CD4-positive, alpha-beta T cell (primary cell): Measurements from ENCODE around the gene FUBP1. TPM values are rescaled to one million over a fixed set of nuclear protein-coding genes. Genes with fewer than 3 reads are reported as not detected.

Experiments used
- ATAC-seq: fragments of 200-7000 bp; cut with Tn5 transposase; one replicate; pipeline ENCODE4 v1.10.0; 2022; ENCODE audit warnings: mild to moderate bottlenecking; ENCODE audit not compliant: poor library complexity
- CTCF ChIA-PET: fragments of 350-600 bp; sonication (Branson Sonifier 250); formaldehyde crosslinking; loops from one replicate; lab custom pipeline; 2021; ENCODE audit warnings: antibody characterized with exemption, inconsistent platforms; lab: Charles Lee
- POLR2A ChIA-PET: fragments of 350-600 bp; sonication (Branson Sonifier 250); formaldehyde crosslinking; loops from one replicate; lab custom pipeline; 2021; ENCODE audit warnings: antibody characterized with exemption, inconsistent platforms; lab: Charles Lee
- DNase-seq, 14 experiments: peaks; one replicate each; pipeline ENCODE4 v3.0.0-alpha.2; 2013 to 2020; ENCODE audit warnings: mixed read lengths in 2 of 14
- H3K27ac ChIP-seq, 2 donors: one replicate each; pipeline versions ENCODE4 v1.5.1 to v1.7.0; 2013; ENCODE audit warnings: low read length in 2 of 2, low read depth in 1 of 2, mild to moderate bottlenecking in 1 of 2
- H3K27me3 ChIP-seq, 2 experiments: 1 replicate in 1 of 2; 2 replicates in 1 of 2; pipeline versions ENCODE4 v1.6.1 to v1.7.0; 2013; ENCODE audit warnings: low read length in 2 of 2, control low read depth in 1 of 2, mild to moderate bottlenecking in 1 of 2, moderate library complexity in 1 of 2; ENCODE audit not compliant: insufficient read depth in 2 of 2, control insufficient read depth in 1 of 2
- H3K36me3 ChIP-seq: one replicate; pipeline ENCODE4 v1.6.1; 2013; ENCODE audit warnings: low read length, control low read depth; ENCODE audit not compliant: insufficient read depth
- H3K4me1 ChIP-seq: one replicate; pipeline ENCODE4 v1.6.1; 2013; ENCODE audit warnings: low read length, control low read depth; ENCODE audit not compliant: insufficient read depth
- H3K4me3 ChIP-seq: one replicate; pipeline ENCODE4 v1.5.1; 2013; ENCODE audit warnings: mild to moderate bottlenecking, low read length, moderate library complexity
- H3K9me3 ChIP-seq, 2 experiments: 1 replicate in 1 of 2; 2 replicates in 1 of 2; pipeline versions ENCODE4 v1.6.1 to v1.7.0; 2013; ENCODE audit warnings: low read length in 2 of 2, mild to moderate bottlenecking in 2 of 2, control low read depth in 1 of 2, moderate library complexity in 1 of 2; ENCODE audit not compliant: control insufficient read depth in 1 of 2, insufficient read depth in 1 of 2
- H3K27ac Mint-ChIP-seq: one replicate; pipeline ENCODE4 v1.8.0; 2020; ENCODE audit warnings: mixed read lengths
- H3K27me3 Mint-ChIP-seq: one replicate; pipeline ENCODE4 v1.8.0; 2021; ENCODE audit warnings: mixed read lengths
- H3K36me3 Mint-ChIP-seq: one replicate; pipeline ENCODE4 v1.8.0; 2021; ENCODE audit warnings: low read depth, mixed read lengths
- H3K4me1 Mint-ChIP-seq: one replicate; pipeline ENCODE4 v1.8.0; 2021; ENCODE audit warnings: low read depth, mixed read lengths
- H3K4me3 Mint-ChIP-seq: one replicate; pipeline ENCODE4 v1.8.0; 2020; ENCODE audit warnings: mild to moderate bottlenecking, mixed read lengths
- H3K9me3 Mint-ChIP-seq: one replicate; pipeline ENCODE4 v1.8.0; 2020; ENCODE audit warnings: mixed read lengths
- intact Hi-C, 2 experiments: fragments of 100-400 bp; cut with DNase I in 1 of 2; cut with micrococcal nuclease in 1 of 2; formaldehyde crosslinking; loops; one replicate each; pipeline versions ENCODE4 v1.15.1 to v1.9.0; 2023 to 2025; cut with DNase I, micrococcal nuclease
- total RNA-seq, 174 experiments: library from RNA in 2 of 174; stranded (reverse) in 2 of 174; gene quantifications; one replicate each; pipeline ENCODE4 v1.2.3 and lab custom pipeline; 2021 to 2026
- TF ChIP-seq, protein P1 (sequence below): fragments of 200-600 bp; IDR thresholded peaks from one replicate; pipeline ENCODE4 v1.8.0; 2022; ENCODE audit warnings: antibody characterized with exemption, mild to moderate bottlenecking

FUBP1 gene
- total RNA-seq, 2 experiments from 2014 or later, result 196 to 202 TPM

DNA sequence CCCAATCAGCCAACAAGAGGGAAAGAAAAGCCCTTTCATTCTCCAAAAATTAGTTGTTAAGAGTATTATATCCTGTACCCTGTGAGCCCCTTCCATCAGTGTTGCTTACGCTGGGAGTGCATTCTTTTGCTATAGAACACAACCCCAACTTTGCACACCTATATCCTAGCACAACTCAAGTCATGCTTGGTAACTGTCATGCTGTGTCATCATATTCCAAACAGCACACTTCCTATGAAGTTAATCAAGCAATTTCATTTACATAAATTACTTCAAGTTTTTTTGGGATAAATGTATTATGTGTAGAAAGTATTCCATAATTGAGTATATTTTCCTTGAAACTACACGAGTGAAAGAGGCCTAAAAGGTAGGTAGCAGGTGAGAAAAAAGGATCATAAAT, 20.0 kb downstream of the FUBP1 start:
- ATAC-seq, result no peak
- POLR2A ChIA-PET, result no interaction called here
- Histone ChIP-seq H3K27me3 (no peaks in the 10 kb centered on the region), H3K4me1 (no peaks in the 10 kb centered on the region), H3K9me3 (no peaks in the 10 kb centered on the region), H3K4me3 (no peak overlapping the region), H3K27ac (no peak overlapping the region), H3K36me3 (peaks cover 98% of the 10 kb centered on the region)
- H3K36me3 Mint-ChIP-seq, result peaks cover 94% of the 10 kb centered on the region
- no peaks in the 10 kb centered on the region for H3K27me3 Mint-ChIP-seq
- CTCF ChIA-PET, result no interaction called here
- TF ChIP-seq, protein P1, sequence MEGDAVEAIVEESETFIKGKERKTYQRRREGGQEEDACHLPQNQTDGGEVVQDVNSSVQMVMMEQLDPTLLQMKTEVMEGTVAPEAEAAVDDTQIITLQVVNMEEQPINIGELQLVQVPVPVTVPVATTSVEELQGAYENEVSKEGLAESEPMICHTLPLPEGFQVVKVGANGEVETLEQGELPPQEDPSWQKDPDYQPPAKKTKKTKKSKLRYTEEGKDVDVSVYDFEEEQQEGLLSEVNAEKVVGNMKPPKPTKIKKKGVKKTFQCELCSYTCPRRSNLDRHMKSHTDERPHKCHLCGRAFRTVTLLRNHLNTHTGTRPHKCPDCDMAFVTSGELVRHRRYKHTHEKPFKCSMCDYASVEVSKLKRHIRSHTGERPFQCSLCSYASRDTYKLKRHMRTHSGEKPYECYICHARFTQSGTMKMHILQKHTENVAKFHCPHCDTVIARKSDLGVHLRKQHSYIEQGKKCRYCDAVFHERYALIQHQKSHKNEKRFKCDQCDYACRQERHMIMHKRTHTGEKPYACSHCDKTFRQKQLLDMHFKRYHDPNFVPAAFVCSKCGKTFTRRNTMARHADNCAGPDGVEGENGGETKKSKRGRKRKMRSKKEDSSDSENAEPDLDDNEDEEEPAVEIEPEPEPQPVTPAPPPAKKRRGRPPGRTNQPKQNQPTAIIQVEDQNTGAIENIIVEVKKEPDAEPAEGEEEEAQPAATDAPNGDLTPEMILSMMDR, result no peak
- intact Hi-C loops, result loop anchor here in 1 of 2 experiments (10.0 kb wide), 2 partner anchors 94 to 394 kb away; no protein-coding TSS in a partner anchor
- no peak overlapping the region for H3K27ac Mint-ChIP-seq
- H3K9me3 Mint-ChIP-seq, result no peaks in the 10 kb centered on the region
- no peak overlapping the region for H3K4me3 Mint-ChIP-seq
- peaks cover 28% of the 10 kb centered on the region for H3K4me1 Mint-ChIP-seq
- no peak for DNase-seq

DNA sequence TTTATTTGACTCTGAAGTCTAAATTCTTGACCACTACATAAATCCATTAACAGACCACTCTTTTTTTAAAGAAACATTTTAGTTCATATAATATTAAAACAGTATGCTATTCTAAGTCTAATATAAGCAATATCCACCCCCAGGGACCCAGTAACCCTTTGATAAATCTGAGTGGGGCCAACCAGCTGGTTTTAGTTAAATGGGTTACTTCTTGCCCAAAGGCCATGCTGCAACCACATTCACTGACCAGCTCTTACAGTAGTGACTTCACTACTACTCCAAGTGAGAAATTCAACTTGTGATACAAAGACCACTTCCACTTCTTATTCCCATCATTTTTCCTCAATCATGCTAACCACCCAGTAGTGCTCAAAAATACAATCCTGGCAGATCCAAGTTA, 20.5 kb downstream of the FUBP1 start:
- H3K27me3 Mint-ChIP-seq, result no peaks in the 10 kb centered on the region
- Histone ChIP-seq H3K27ac (no peak overlapping the region), H3K27me3 (no peaks in the 10 kb centered on the region), H3K4me3 (no peak overlapping the region), H3K4me1 (no peaks in the 10 kb centered on the region), H3K36me3 (peaks cover 98% of the 10 kb centered on the region), H3K9me3 (no peaks in the 10 kb centered on the region)
- TF ChIP-seq, protein P1, result no peak
- no peaks in the 10 kb centered on the region for H3K9me3 Mint-ChIP-seq
- DNase-seq (no peak), ATAC-seq (no peak)
- POLR2A ChIA-PET, result no interaction called here
- peaks cover 28% of the 10 kb centered on the region for H3K4me1 Mint-ChIP-seq
- intact Hi-C loops, result loop anchor here in 1 of 2 experiments (10.0 kb wide), 2 partner anchors 94 to 394 kb away; no protein-coding TSS in a partner anchor
- CTCF ChIA-PET, result interaction anchor here (1.3 kb wide), 1 partner anchor 14 kb away, joined by 4 read pairs; no protein-coding TSS in a partner anchor
- H3K4me3 Mint-ChIP-seq, result no peak overlapping the region
- H3K36me3 Mint-ChIP-seq, result peaks cover 94% of the 10 kb centered on the region
- H3K27ac Mint-ChIP-seq, result no peak overlapping the region

DNA sequence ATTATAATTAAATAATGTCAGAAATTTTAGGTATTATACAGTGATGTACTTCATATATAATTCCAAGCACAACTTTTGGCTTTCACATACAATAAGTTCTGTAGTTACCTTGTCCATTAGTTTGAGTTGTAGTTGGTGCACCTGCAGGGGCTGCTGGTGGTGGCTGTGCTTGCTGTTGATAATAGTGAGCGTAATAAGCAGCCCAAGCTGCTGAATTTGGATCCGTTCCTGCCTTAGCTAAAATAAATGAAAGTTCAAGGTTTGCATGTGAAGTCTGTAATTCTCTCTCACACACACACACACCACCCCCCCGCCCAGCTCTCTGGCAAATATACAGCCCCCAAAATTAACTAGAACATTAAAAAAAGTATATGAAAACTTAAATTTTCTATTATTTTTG, 22.4 kb downstream of the FUBP1 start:
- ATAC-seq (no peak), DNase-seq (no peak)
- intact Hi-C loops, result loop anchor here in 1 of 2 experiments (10.0 kb wide), 2 partner anchors 92 to 392 kb away; no protein-coding TSS in a partner anchor
- Mint-ChIP-seq H3K4me1 (peaks cover 25% of the 10 kb centered on the region), H3K4me3 (no peak overlapping the region), H3K9me3 (no peaks in the 10 kb centered on the region), H3K27ac (no peak overlapping the region), H3K36me3 (peaks cover 93% of the 10 kb centered on the region), H3K27me3 (no peaks in the 10 kb centered on the region)
- Histone ChIP-seq H3K36me3 (peaks cover 98% of the 10 kb centered on the region), H3K4me1 (no peaks in the 10 kb centered on the region), H3K27me3 (no peaks in the 10 kb centered on the region), H3K4me3 (no peak overlapping the region), H3K27ac (no peak overlapping the region), H3K9me3 (no peaks in the 10 kb centered on the region)
- ChIA-PET CTCF (interaction anchor here (1.5 kb wide), 1 partner anchor 26 kb away, joined by 3 read pairs; no protein-coding TSS in a partner anchor), POLR2A (interaction anchor here (1.2 to 3.5 kb wide), 3 partner anchors 9 to 22 kb away, joined by 3 to 17 read pairs (median 7); partner anchors contain the start of gene FUBP1)
- TF ChIP-seq, protein P1, result no peak
